Epithelial cell of proximal tubule (primary cell): ENCODE measurements around the gene BNIP2. TPM values are rescaled to one million over a fixed set of nuclear protein-coding genes. Genes with fewer than 3 reads are reported as not detected.
"Not testable (repeated sequence)": the region's sequence is repeated elsewhere in the genome, so short reads cannot be mapped to it uniquely, and the experiment has no call there.

Source experiments
- DNase-seq: peaks from one replicate; pipeline ENCODE4 v3.0.0-alpha.2; 2011; ENCODE audit warnings: low read depth
- H3K4me3 ChIP-seq: 2 replicates; pipeline ENCODE4 v1.5.1; 2011; ENCODE audit warnings: low read depth, mild to moderate bottlenecking, low read length
- CTCF ChIP-seq: conservative IDR thresholded peaks from 2 replicates; pipeline ENCODE4 v1.5.1; 2012; ENCODE audit warnings: low read depth, mild to moderate bottlenecking, low read length
- total RNA-seq: library from RNA; depleted of rRNA; stranded (reverse); fragments of >200 nt; gene quantifications from 2 replicates; pipeline ENCODE4 v1.2.3, GENCODE V29; 2015

Gene BNIP2
- total RNA-seq, 1 donor from 2014 or later = 107 TPM

GRCh38 chr15:59657635-59658125 is 31.4 kb downstream of the BNIP2 start:
- H3K4me3 ChIP-seq = peak overlapping the region; percentile 84
- no peak for TF ChIP-seq CTCF
- DNase-seq = no peak

DNA sequence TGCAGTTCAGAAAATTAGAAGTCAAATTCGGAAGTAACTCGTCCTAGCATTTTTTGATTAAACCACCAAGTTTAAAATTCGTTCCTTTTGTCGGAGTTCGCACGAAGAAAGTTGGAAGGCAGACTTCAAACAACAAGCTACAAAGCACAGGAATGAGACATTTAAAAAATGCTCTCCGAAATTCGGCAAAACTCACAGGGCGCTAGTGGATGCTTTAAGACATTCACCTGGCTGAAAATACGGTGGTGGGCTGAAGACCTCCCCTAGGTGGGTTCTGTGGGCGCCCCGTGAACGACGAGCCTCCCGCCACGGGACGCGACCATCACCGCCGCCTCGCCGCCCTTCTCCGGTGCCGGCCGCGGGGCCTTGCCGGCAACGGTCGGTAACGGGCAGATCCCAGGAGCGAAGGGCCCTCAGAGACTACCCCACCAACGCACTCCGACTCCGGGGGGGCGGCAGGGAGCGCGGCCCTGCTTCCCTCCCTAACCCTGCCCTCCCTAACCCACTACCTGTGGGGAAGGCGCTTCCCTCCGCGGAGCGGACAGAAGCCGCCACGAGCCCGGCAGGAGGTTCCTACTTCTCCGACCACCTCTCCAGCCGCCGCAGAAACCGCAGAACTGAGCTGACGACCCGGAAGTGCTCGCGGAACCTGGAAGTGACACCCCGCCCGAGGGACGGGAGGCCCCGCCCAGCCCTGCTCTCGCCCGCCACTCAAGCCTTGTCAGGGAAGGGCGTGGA is 32.1 kb downstream of the BNIP2 start, which contains the start of gene GTF2A2:
Gene GTF2A2 (minus strand): TSS at position 619 of the 738 bp plus-strand sequence. CDS start 5,238 bp downstream, outside the sequence.
- TF ChIP-seq CTCF = no peak
- DNase-seq = peak; percentile 52
- peak within 1 kb of the TSS; percentile 84 for H3K4me3 ChIP-seq

DNA sequence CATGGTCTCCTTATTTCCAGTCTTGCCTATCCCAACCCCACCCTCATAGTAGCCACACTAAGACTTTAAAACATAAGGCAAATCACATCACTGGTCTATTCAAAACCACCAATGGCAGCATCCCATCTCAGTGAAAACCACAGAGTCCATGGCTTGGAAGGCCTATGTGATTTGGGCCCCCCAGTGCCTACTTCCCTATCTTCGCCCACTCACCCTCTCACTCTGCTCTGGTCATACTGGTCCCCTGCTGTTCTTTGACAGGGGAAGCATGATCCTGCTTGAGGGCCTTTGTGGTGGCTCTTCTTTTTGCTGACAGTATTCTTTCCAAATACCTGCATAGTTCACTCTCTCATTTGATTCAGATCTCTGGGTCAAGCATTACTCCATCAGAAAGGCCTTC is 35.1 kb downstream of the BNIP2 start:
- no peak for TF ChIP-seq CTCF
- no peak for DNase-seq
- H3K4me3 ChIP-seq = no peak overlapping the region

GRCh38 chr15:59649603-59650002 is 39.5 kb downstream of the BNIP2 start:
- H3K4me3 ChIP-seq = no peak overlapping the region
- no peak for DNase-seq
- TF ChIP-seq CTCF = no peak

DNA sequence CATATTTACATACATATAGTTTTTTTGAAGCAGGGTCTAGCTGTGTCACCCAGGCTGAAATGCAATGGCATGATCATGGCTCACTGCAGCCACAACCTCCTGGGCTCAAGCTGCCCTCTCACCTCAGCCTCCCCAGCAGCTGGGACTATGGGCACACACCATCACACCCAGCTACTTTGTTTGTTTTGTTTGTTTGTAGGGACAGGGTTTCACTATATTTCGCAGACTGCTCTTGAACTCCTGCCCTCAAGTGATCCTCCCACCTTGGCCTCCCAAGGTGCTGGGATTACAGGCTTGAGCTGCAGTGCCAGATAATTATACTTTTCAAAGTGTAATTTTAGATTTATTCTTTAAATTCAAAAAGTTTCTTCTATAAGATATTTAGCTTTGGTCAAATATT is 42.0 kb downstream of the BNIP2 start:
- no peak for TF ChIP-seq CTCF
- no peak for DNase-seq
- H3K4me3 ChIP-seq = no peak overlapping the region

GRCh38 chr15:59646277-59646676 is 42.8 kb downstream of the BNIP2 start:
- H3K4me3 ChIP-seq = no peak overlapping the region
- no peak for TF ChIP-seq CTCF
- DNase-seq = no peak

DNA sequence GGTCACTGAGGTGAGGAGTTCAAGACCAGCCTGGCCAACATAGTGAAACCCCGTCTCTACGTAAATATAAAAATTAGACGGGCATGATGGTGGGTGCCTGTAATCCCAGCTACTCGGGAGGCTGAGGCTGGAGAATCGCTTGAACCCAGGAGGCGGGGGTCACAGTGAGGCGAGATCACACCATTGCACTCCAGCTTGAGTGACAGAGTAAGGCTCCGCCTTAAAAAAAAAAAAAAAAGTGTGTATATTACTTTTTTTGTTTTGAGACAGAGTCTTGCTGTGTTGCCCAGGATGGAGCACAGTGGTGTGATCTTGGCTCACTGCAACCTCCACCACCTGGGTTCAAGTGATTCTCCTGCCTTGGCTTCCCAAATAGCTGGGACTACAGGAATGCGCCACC is 43.3 kb downstream of the BNIP2 start:
- not testable (repeated sequence) for DNase-seq, H3K4me3 ChIP-seq
